Nephron progenitor cell (in vitro differentiated cells): ENCODE results near the gene CGNL1.
A peak's percentile ranks its signal among the peaks of the same experiment; 100 is the strongest.

Experiments used
- DNase-seq: peaks from one replicate; pipeline ENCODE4 v3.0.0; 2021
- H3K27ac Mint-ChIP-seq: 2 replicates; pipeline ENCODE4 v1.8.0; 2021; ENCODE audit warnings: mild to moderate bottlenecking, moderate library complexity, mixed read lengths
- H3K27me3 Mint-ChIP-seq: 2 replicates; pipeline ENCODE4 v1.8.0; 2021; ENCODE audit warnings: mild to moderate bottlenecking, low read depth, mixed read lengths; ENCODE audit not compliant: poor library complexity
- H3K36me3 Mint-ChIP-seq: 2 replicates; pipeline ENCODE4 v1.8.0; 2021; ENCODE audit warnings: low read depth, mixed read lengths
- H3K4me1 Mint-ChIP-seq: 2 replicates; pipeline ENCODE4 v1.8.0; 2021; ENCODE audit warnings: mixed read lengths
- H3K4me3 Mint-ChIP-seq: 2 replicates; pipeline ENCODE4 v1.8.0; 2021; ENCODE audit warnings: mild to moderate bottlenecking, moderate library complexity, mixed read lengths
- H3K9me3 Mint-ChIP-seq: 2 replicates; pipeline ENCODE4 v1.8.0; 2021; ENCODE audit warnings: mild to moderate bottlenecking, moderate library complexity, mixed read lengths
- CTCF ChIP-seq: fragments of 200-600 bp; sonication (generic); IDR thresholded peaks from 2 replicates; pipeline ENCODE4 v1.5.0; 2021; ENCODE audit warnings: antibody characterized with exemption

Gene CGNL1

DNA sequence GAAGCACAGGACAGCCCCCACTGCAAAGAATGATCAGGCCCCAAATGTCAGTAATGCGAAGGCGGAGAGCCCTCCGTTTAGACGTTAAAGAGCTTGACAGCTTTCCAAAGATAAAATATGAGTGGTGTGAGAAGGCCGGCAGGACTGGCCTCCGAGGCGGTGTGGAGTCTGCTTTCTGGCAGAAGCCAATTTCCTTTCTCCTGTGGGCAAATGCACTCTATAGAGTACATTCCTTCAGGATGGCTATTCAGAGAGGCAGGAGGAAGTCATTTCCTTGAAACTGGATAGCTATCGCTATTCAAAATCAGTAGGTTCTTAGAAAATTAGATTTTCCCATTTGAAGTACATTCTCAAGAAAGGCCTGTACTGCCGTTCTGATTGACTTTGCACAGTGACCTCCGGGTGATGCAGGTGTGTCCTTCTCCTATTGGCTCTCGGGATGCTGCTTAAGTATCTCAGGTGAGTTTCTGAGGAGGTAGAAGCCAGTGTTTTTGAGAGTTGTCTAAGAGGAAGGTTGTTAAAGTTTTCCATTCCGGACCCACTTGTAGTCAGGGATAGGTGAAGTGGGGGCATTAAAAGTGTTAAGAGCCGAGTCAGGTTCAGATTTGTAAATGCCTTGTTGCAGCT is 142.6 kb downstream of the CGNL1 start:
- no peak for DNase-seq
- H3K4me3 Mint-ChIP-seq, result no peak overlapping the region
- TF ChIP-seq CTCF, result no peak
- no peaks in the 10 kb centered on the region for H3K9me3 Mint-ChIP-seq
- H3K4me1 Mint-ChIP-seq, result peaks cover 45% of the 10 kb centered on the region
- H3K36me3 Mint-ChIP-seq, result no peaks in the 10 kb centered on the region
- peak overlapping the region; percentile 50 for H3K27ac Mint-ChIP-seq
- H3K27me3 Mint-ChIP-seq, result peaks cover 4% of the 10 kb centered on the region

GRCh38 chr15:57519806-57520205 is 143.5 kb downstream of the CGNL1 start:
- no peak for TF ChIP-seq CTCF
- no peaks in the 10 kb centered on the region for H3K9me3 Mint-ChIP-seq
- peaks cover 4% of the 10 kb centered on the region for H3K27me3 Mint-ChIP-seq
- H3K36me3 Mint-ChIP-seq, result no peaks in the 10 kb centered on the region
- H3K4me3 Mint-ChIP-seq, result no peak overlapping the region
- peaks cover 45% of the 10 kb centered on the region for H3K4me1 Mint-ChIP-seq
- H3K27ac Mint-ChIP-seq, result no peak overlapping the region
- DNase-seq, result no peak

DNA sequence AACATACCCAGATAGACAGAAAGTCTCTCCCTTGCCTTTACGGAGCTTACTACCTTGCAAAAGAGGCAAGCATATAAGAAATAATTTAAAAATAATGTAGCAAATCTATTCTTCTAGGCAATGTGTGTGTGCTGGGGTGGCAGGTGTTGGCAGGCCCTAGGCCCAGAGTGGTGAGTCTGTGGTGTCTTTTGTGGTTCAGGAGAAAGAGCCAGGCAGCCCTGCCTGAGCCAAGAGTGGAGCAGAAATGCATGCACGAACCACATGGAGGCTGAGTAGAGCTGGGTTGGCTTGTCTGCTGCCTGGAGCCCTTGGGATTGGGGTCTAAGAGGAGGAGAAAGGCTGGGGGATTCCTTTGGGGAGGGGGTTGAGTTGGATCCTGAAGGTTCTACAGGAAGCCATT is 145.2 kb downstream of the CGNL1 start:
- Mint-ChIP-seq H3K9me3 (no peaks in the 10 kb centered on the region), H3K27ac (peak overlapping the region; percentile 70), H3K36me3 (no peaks in the 10 kb centered on the region), H3K27me3 (peaks cover 4% of the 10 kb centered on the region), H3K4me3 (no peak overlapping the region), H3K4me1 (peaks cover 50% of the 10 kb centered on the region)
- TF ChIP-seq CTCF, result no peak
- DNase-seq, result no peak

GRCh38 chr15:57522148-57522547 is 145.8 kb downstream of the CGNL1 start:
- no peaks in the 10 kb centered on the region for H3K9me3 Mint-ChIP-seq
- DNase-seq, result no peak
- H3K36me3 Mint-ChIP-seq, result no peaks in the 10 kb centered on the region
- no peak for TF ChIP-seq CTCF
- no peak overlapping the region for H3K4me3 Mint-ChIP-seq
- H3K27me3 Mint-ChIP-seq, result peaks cover 4% of the 10 kb centered on the region
- H3K27ac Mint-ChIP-seq, result peak overlapping the region; percentile 70
- peaks cover 50% of the 10 kb centered on the region for H3K4me1 Mint-ChIP-seq

- DNase-seq, result no peak
- Mint-ChIP-seq H3K9me3 (no peaks in the 10 kb centered on the region), H3K27me3 (peaks cover 9% of the 10 kb centered on the region), H3K36me3 (no peaks in the 10 kb centered on the region), H3K4me1 (peaks cover 58% of the 10 kb centered on the region), H3K4me3 (no peak overlapping the region), H3K27ac (no peak overlapping the region)
- TF ChIP-seq CTCF, result no peak
These were observed 149.3 kb downstream of the CGNL1 start for GRCh38 chr15:57525581-57525980.

GRCh38 chr15:57526076-57526475 is 149.8 kb downstream of the CGNL1 start:
- Mint-ChIP-seq H3K36me3 (no peaks in the 10 kb centered on the region), H3K27me3 (peaks cover 9% of the 10 kb centered on the region), H3K9me3 (no peaks in the 10 kb centered on the region), H3K27ac (no peak overlapping the region), H3K4me3 (no peak overlapping the region), H3K4me1 (peaks cover 59% of the 10 kb centered on the region)
- DNase-seq, result no peak
- no peak for TF ChIP-seq CTCF
